HL-60 (cell line): Measurements from ENCODE around the gene CYP26B1.

Source experiments
- GABPA ChIP-seq: IDR thresholded peaks from 2 replicates; pipeline ENCODE4 v1.6.1; 2012; ENCODE audit warnings: low read depth
- POLR2AphosphoS5 ChIP-seq: IDR thresholded peaks from 2 replicates; pipeline ENCODE4 v1.6.1; 2012; ENCODE audit warnings: low read depth
- REST ChIP-seq: IDR thresholded peaks from 2 replicates; pipeline ENCODE4 v1.6.1; 2012; ENCODE audit warnings: low read depth; ENCODE audit not compliant: insufficient replicate concordance
- TF ChIP-seq, protein P1 (sequence below): IDR thresholded peaks from one replicate; pipeline ENCODE4 v1.5.1; 2011; ENCODE audit warnings: low read length, control low read depth, inconsistent platforms; ENCODE audit not compliant: insufficient read depth

- TF ChIP-seq, protein P1, sequence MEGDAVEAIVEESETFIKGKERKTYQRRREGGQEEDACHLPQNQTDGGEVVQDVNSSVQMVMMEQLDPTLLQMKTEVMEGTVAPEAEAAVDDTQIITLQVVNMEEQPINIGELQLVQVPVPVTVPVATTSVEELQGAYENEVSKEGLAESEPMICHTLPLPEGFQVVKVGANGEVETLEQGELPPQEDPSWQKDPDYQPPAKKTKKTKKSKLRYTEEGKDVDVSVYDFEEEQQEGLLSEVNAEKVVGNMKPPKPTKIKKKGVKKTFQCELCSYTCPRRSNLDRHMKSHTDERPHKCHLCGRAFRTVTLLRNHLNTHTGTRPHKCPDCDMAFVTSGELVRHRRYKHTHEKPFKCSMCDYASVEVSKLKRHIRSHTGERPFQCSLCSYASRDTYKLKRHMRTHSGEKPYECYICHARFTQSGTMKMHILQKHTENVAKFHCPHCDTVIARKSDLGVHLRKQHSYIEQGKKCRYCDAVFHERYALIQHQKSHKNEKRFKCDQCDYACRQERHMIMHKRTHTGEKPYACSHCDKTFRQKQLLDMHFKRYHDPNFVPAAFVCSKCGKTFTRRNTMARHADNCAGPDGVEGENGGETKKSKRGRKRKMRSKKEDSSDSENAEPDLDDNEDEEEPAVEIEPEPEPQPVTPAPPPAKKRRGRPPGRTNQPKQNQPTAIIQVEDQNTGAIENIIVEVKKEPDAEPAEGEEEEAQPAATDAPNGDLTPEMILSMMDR, result peak; percentile 67
- TF ChIP-seq POLR2AphosphoS5 (no peak), GABPA (no peak), REST (no peak)
These were observed 2.6 kb upstream of the CYP26B1 start for GRCh38 chr2:72150157-72150860.
